HG02973 (cell line): ENCODE measurements around the gene HAGH.
"Not testable (repeated sequence)": the region's sequence is repeated elsewhere in the genome, so short reads cannot be mapped to it uniquely, and the experiment has no call there.

Experiments
- ATAC-seq: cut with Tn5 transposase; IDR thresholded peaks from one replicate; pipeline ENCODE4 v1.9.1; 2021; ENCODE audit warnings: moderate library complexity; ENCODE audit not compliant: unreplicated experiment

The HAGH gene

GRCh38 chr16:1815461-1815860 is 11.2 kb downstream of the HAGH start:
- ATAC-seq: no peak

DNA sequence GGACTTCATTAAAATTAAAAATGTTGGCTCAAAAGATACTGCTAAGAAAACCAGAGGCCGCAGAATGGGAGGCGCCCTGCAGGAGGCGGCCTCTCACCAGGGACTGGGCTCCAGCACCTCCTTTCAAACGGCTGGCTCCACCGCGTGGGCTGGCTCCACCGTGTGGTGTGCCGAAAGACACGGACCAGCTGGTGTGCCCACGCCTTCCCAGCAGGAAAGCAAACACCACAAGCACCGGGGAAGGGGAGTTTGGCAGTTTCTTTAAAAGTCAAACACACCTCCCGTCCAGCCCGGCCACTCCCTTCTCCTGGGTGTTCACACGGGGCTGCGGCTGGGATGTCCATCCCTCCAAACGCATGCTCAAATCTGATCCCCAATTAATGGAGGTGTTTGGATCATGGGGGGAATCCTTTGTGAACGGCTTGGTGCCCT is 13.9 kb downstream of the HAGH start:
- no peak for ATAC-seq

DNA sequence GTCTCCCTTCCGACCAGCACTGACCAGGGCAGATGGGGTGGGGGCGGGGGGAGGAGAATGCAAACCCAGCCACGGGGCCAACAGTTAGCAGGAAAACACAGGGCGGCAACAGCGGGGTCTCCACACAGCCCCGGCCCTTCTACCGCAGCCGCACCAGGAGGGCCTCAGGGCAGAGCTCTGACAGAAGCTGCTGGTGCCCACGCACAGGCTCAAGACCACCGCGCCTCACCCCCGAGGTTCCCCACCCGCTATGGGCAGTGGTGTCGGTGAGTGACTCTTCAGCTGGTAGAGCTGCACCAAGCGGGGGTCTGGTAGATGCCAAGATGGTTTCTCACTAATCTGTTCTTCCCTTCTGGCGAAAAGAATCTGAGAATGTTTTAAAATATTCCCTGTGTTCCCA is 16.1 kb downstream of the HAGH start:
- no peak for ATAC-seq

DNA sequence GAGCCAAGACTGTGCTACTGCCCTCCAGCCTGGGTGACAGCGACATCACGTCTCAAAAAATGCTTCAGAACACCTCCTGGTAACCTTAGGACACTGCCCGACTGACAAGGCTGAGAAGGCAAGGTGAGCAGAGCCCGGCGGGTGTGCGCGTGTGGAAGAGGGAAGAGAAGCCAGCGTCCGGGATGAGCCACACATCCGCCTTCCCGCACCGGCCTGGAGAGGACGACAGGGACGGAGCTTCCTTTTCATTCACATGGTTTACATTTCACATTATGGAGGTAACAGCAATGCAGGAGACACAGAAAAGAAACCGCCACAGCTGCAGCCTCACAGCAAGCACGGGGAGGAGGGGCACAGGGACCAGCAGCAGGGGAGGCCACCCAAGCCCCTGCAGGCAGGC is 16.5 kb downstream of the HAGH start:
- ATAC-seq: no peak

- no peak for ATAC-seq
Measured at GRCh38 chr16:1809281-1809801, 17.3 kb downstream of the HAGH start.

GRCh38 chr16:1808691-1809090 is 17.9 kb downstream of the HAGH start:
- ATAC-seq: no peak

DNA sequence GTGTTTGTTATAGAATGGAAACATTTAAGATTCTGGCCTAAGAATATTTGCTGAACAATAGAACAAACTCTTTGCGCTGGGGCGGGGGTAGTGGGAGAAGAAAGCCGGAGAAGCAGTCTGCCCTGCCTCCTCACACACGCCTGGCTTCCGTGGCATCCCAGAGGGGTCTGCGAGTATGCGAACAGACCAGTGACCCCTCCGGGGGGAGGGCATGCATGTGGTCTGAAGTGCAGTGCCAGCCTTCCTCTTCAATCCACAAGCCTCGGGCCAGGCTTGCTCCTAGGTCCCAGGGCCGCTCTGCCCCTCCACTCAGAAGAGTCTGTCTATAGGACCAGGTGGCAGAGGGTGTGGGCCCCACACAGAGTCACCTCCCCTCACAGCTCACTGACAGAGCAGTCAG is 19.0 kb downstream of the HAGH start:
- no peak for ATAC-seq

GRCh38 chr16:1800701-1801100 is 25.9 kb downstream of the HAGH start:
- ATAC-seq: no peak

DNA sequence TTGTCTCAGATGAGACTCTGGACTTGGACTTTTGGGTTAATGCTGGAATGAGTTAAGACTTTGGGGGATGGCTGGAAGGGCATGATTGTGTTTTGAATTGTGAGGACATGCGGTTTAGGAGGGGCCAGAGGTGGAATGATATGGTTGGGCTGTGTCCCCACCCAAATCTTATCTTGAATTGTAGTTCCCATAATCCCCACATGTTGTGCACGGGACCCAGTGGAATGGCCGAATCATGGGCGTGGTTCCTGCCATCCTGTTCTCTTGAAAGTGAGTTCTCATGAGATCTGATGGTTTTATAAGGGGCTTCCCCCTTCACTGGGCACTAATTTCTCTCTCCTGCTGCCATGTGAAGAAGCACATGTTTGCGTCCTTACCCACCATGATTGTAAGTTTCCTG is 27.4 kb downstream of the HAGH start:
- not testable (repeated sequence) for ATAC-seq

DNA sequence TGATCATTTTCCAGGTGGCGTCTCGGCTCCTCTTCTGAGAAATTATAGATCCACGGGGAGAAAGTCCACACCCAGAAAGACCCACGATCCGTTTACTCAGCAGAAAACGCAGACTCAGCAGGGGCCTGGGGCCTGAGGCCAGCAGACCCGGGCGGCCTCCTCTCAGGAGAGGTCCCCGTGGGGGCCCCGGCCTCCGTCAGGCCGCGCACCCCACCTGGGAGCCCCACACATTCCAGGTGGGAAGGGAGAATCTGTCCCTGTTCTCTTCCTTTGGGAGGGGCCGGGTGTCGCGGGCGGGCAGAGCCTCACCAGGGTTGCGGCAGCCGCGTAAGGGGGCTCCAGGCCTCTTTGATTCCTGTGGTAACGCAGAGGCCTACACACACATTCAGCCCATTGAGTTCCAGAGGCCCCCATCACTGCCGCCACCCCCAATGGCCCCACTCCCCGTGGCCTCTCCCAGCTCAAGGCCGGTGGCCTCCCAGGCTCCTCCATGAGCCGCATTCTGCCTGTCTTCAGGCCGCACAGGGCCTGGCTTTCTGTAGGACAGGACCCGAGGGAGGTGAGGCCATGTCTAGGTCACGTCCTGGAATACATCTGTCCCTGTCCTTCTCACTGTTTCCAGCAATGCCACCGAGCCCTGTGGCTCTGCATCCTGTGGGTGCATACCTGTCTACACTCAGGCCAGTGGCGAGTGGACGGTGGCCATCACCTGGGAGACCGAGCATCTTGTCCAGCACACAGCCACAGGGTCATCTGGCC is 31.5 kb downstream of the HAGH start:
- ATAC-seq: no peak

DNA sequence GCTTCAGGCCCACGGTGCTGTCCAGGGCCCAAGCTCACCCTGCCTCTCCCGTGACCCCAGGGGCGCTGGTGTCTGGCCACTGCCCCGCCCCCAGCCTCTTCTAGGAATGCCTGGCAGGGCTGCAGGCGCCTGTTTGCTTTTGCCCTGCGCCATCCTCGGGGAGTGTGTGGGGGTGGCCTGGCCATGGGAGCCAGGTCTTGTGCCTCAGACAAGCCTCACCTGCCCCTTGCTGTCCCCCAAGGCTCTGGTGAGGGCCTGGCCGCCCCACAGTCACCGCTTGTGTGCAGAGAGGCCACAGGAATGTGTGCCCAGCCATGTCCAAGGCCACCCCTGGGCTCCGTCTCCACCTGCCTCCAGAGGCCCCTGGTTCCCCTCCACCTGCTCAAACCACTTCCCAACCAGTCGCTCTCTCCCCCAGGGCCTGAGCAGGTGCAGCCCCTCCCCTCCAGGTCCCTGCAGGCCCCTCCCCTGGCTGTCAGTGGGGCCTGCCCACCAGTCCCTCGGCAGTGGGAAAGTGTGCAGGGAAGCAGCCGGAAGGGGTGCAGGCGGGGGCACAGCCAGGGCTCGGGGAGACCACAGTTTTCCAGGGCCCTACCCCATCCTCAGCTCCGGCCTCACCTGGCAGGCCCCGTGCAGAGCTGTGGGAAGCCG is 32.3 kb downstream of the HAGH start:
- no peak for ATAC-seq

DNA sequence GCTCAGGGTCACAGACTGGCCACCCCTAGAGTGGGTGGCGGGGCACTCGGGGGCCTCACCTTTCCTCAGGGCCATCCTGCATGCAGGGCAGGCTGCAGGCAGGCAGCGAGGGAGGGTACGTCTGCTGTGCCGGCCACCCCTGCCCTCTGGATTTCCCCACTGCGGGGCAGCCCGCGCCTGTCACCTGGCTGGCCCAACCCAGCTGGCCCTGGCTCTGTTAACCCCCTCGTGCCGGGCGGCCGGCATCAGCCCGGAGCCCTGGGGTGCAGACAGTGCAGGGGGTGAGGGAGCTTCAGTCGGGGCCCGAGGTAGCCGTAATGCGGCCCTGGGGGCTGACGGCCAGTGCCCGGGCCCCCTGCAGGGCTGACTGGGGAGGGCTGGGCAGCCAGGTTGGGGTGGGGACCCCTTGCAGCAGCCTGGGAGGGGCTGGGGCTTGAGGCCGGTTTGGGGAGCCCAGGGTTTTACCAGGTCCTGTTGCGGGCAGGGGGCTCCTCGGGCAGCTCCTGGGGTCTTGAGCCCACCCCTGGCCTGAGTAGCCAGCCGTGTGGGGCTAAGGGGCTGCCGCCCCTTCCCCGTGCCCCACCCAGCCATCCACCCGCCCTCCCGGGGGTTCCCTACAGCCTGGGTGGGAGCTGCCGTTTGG is 32.9 kb downstream of the HAGH start, which contains the start of gene IGFALS:
IGFALS (minus strand) TSS at position 128 of the 643 bp plus-strand sequence; CDS start at position 75, 53 bp downstream.
- no peak for ATAC-seq

GRCh38 chr16:1792836-1793577 is 33.6 kb downstream of the HAGH start:
- ATAC-seq: no peak

DNA sequence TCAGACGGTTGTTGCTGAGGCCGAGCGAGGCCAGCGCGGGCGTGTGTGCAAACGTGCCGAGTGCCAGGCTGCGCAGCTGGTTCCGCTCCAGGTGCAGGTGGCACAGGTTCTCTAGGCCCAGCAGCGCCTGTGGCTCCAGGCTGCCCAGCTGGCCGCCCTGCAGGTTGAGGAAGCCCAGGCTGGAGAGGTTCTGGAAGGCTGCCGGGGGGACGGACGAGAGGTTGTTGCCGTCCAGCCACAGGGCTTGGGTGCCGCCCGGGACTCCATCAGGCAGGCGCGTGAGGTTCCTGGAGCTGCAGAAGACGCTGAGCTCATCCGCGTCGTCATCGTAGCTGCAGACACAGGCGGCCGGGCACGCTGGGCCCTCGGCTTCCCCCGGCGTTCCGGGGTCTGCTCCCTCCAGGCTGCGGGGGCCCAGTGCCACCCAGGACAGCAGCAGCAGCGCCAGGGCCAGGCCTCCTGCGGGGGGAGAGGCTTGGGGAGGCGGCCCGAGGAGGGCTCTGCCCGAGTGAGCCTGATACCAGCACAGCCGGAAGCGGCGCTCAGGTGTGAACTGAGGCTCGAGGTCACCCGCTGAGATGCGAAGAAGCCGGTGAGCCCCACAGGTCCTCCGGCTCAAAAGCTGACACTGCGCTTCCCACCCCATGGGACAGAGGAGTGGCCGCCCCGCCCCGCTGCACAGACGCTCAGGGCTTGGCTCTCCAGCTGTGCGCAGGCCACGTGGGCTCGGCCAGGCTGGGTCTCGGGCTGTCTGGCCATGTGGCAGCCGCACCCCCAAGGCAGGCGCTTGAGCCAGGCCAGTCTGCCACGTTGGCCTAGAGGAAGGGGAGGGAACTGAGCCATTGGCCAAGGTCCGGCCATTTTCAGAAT is 34.4 kb downstream of the HAGH start:
- no peak for ATAC-seq

GRCh38 chr16:1791256-1791942 is 35.2 kb downstream of the HAGH start:
- no peak for ATAC-seq

DNA sequence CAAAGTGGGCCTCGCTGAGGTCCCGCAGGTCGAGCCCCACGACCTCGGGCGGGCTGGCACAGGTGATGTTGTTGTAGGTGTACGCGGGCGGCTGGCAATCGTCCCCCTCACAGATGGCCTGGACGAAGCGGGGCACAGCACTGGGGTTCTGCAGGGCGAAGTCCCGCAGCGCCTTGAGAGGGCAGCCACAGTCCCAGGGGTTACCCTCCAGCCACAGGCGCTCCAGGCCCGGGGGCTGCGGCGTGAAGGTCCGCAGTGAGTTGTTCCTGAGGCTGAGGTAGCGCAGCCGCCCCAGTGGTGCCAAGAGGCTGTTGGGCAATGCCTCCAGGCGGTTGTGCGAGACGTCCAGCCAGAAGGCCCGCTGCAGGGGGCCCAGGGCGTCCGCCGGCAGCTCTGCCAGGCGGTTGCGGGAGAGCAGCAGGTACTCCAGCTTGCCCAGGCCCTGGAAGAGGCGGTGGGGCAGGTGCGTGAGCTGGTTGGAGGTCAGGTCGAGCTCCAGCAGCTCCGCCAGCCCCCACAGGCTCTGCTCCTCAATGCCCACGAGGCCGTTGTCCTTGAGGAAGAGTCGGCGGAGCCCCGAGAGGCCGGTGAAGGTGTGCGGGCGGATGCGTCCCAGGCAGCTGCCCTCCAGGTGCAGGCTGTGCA is 35.9 kb downstream of the HAGH start:
- no peak for ATAC-seq

GRCh38 chr16:1790261-1790610 is 36.4 kb downstream of the HAGH start:
- ATAC-seq: no peak

- ATAC-seq: no peak
Measured at GRCh38 chr16:1789643-1790045, 37.0 kb downstream of the HAGH start.

DNA sequence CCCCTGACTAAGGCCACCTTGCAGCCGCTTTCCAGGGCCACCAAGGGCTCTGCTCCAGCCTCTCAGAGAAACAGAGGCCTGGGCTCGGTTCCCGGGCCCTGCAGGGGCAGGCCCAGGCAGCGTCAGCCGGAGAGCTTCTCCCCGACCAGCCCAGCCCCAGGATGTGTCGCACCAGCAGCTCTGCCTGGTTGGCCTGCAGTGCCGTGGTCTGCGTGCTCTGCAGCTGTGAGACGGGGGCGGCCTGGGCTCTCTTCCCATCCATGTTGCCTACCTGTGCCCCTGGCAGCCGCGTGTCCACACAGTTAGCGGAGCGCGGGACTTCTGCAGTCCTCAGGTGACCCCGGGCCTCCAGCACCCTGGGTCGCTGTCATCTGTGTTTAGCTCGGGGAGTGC is 37.9 kb downstream of the HAGH start:
- no peak for ATAC-seq
